H9 (cell line): Measurements from ENCODE around the gene FADS3. TPM values are rescaled to one million over a fixed set of nuclear protein-coding genes. Genes with fewer than 3 reads are reported as not detected.

Source experiments
- DNase-seq: peaks from one replicate; pipeline ENCODE4 v3.0.0-alpha.2; 2017
- H2AFZ ChIP-seq: one replicate; pipeline ENCODE4 v1.6.1; 2013; ENCODE audit warnings: mild to moderate bottlenecking, low read length, control low read depth, moderate library complexity
- H2AK5ac ChIP-seq: 2 replicates; pipeline ENCODE4 v1.6.1; 2013; ENCODE audit warnings: low read length, control low read depth, mixed read lengths; ENCODE audit not compliant: insufficient read length
- H2BK120ac ChIP-seq: one replicate; pipeline ENCODE4 v1.6.1; 2013; ENCODE audit warnings: low read depth, mild to moderate bottlenecking, low read length, control low read depth, inconsistent platforms; ENCODE audit not compliant: poor library complexity, severe bottlenecking
- H2BK12ac ChIP-seq: 2 replicates; pipeline ENCODE4 v1.6.1; 2013; ENCODE audit warnings: low read length, control low read depth, mixed read lengths, low read depth; ENCODE audit not compliant: insufficient read length
- H2BK15ac ChIP-seq: 2 replicates; pipeline ENCODE4 v1.6.1; 2013; ENCODE audit warnings: low read depth, low read length, control low read depth
- H2BK20ac ChIP-seq: one replicate; pipeline ENCODE4 v1.6.1; 2013; ENCODE audit warnings: low read depth, mild to moderate bottlenecking, low read length, control low read depth, inconsistent platforms; ENCODE audit not compliant: poor library complexity, severe bottlenecking
- H2BK5ac ChIP-seq: 2 replicates; pipeline ENCODE4 v1.6.1; 2013; ENCODE audit warnings: low read length, control low read depth, mixed read lengths; ENCODE audit not compliant: insufficient read length
- H3K14ac ChIP-seq: 2 replicates; pipeline ENCODE4 v1.6.1; 2013; ENCODE audit warnings: low read length, control low read depth; ENCODE audit not compliant: insufficient read depth
- H3K18ac ChIP-seq: 2 replicates; pipeline ENCODE4 v1.6.1; 2013; ENCODE audit warnings: low read depth, mild to moderate bottlenecking, mixed read lengths, low read length, control low read depth; ENCODE audit not compliant: insufficient read length
- H3K23ac ChIP-seq: 2 replicates; pipeline ENCODE4 v1.6.1; 2013; ENCODE audit warnings: low read length, control low read depth, mixed read lengths, low read depth; ENCODE audit not compliant: insufficient read length
- H3K23me2 ChIP-seq: 2 replicates; pipeline ENCODE4 v1.6.1; 2013; ENCODE audit warnings: low read depth, mild to moderate bottlenecking, mixed read lengths, low read length, control low read depth; ENCODE audit not compliant: insufficient read length, poor library complexity, severe bottlenecking
- H3K27ac ChIP-seq: 2 replicates; pipeline ENCODE4 v1.5.1; 2013; ENCODE audit warnings: low read length, control low read depth, mixed read lengths, low read depth; ENCODE audit not compliant: insufficient read length
- H3K27me3 ChIP-seq: 2 replicates; pipeline ENCODE4 v1.6.1; 2013; ENCODE audit warnings: low read length, control low read depth, inconsistent platforms; ENCODE audit not compliant: insufficient read depth
- H3K4ac ChIP-seq: 2 replicates; pipeline ENCODE4 v1.6.1; 2013; ENCODE audit warnings: low read depth, mild to moderate bottlenecking, control low read depth, inconsistent platforms, low read length, moderate library complexity
- H3K4me1 ChIP-seq: 2 replicates; pipeline ENCODE4 v1.6.1; 2013; ENCODE audit warnings: low read length, control low read depth, inconsistent platforms; ENCODE audit not compliant: insufficient read depth
- H3K4me2 ChIP-seq: 2 replicates; pipeline ENCODE4 v1.6.1; 2013; ENCODE audit warnings: low read length, control low read depth, mixed read lengths; ENCODE audit not compliant: insufficient read length, insufficient read depth
- H3K56ac ChIP-seq: 2 replicates; pipeline ENCODE4 v1.6.1; 2013; ENCODE audit warnings: low read depth, mild to moderate bottlenecking, mixed read lengths, low read length, control low read depth; ENCODE audit not compliant: insufficient read length
- H3K79me1 ChIP-seq: 2 replicates; pipeline ENCODE4 v1.6.1; 2013; ENCODE audit warnings: low read depth, mild to moderate bottlenecking, moderate library complexity, low read length, control low read depth, inconsistent platforms; ENCODE audit not compliant: insufficient read depth, poor library complexity, severe bottlenecking
- H3K79me2 ChIP-seq: 2 replicates; pipeline ENCODE4 v1.6.1; 2013; ENCODE audit warnings: low read length, control low read depth, inconsistent platforms; ENCODE audit not compliant: insufficient read depth
- H3K9ac ChIP-seq: 2 replicates; pipeline ENCODE4 v1.6.1; 2013; ENCODE audit warnings: low read length, control low read depth, mixed read lengths; ENCODE audit not compliant: insufficient read length; ENCODE audit errors: extremely low read depth
- H3K9me3 ChIP-seq: one replicate; pipeline ENCODE4 v1.6.1; 2013; ENCODE audit warnings: low read depth, low read length, inconsistent platforms; ENCODE audit not compliant: control insufficient read depth
- H3T11ph ChIP-seq: one replicate; pipeline ENCODE4 v1.6.1; 2013; ENCODE audit warnings: mild to moderate bottlenecking, low read length, control low read depth, inconsistent platforms
- H4K20me1 ChIP-seq: one replicate; pipeline ENCODE4 v1.6.1; 2013; ENCODE audit not compliant: control insufficient read depth, insufficient read length, insufficient read depth
- H4K5ac ChIP-seq: 2 replicates; pipeline ENCODE4 v1.6.1; 2013; ENCODE audit warnings: low read depth, mild to moderate bottlenecking, mixed read lengths, low read length, control low read depth; ENCODE audit not compliant: insufficient read length
- H4K8ac ChIP-seq: replicated peaks from 2 replicates; pipeline ENCODE4 v1.6.1; 2013; ENCODE audit warnings: low read length, control low read depth, mixed read lengths, low read depth; ENCODE audit not compliant: insufficient read length
- H4K91ac ChIP-seq: 2 replicates; pipeline ENCODE4 v1.6.1; 2013; ENCODE audit warnings: low read depth, mild to moderate bottlenecking, moderate library complexity, mixed read lengths, low read length, control low read depth; ENCODE audit not compliant: insufficient read length
- H3K27ac Mint-ChIP-seq, 3 experiments: 2 replicates in 2 of 3; 3 replicates in 1 of 3; pipeline ENCODE4 v1.8.0; 2020 to 2021; ENCODE audit warnings: mixed read lengths in 3 of 3, mild to moderate bottlenecking in 1 of 3, moderate library complexity in 1 of 3
- H3K27me3 Mint-ChIP-seq: 2 replicates; pipeline ENCODE4 v1.8.0; 2021; ENCODE audit warnings: low read depth, mild to moderate bottlenecking, moderate library complexity, mixed read lengths
- H3K36me3 Mint-ChIP-seq, 3 experiments: 2 replicates in 2 of 3; 3 replicates in 1 of 3; pipeline ENCODE4 v1.8.0; 2020 to 2021; ENCODE audit warnings: low read depth in 3 of 3, mixed read lengths in 3 of 3; ENCODE audit not compliant: insufficient read depth in 1 of 3
- H3K4me1 Mint-ChIP-seq, 2 experiments: 2 replicates each; pipeline ENCODE4 v1.8.0; 2020; ENCODE audit warnings: mixed read lengths in 2 of 2
- H3K4me3 Mint-ChIP-seq, 2 experiments: 2 replicates in 1 of 2; 3 replicates in 1 of 2; pipeline ENCODE4 v1.8.0; 2020 to 2021; ENCODE audit warnings: mild to moderate bottlenecking in 2 of 2, mixed read lengths in 2 of 2, moderate library complexity in 1 of 2
- H3K9me3 Mint-ChIP-seq, 2 experiments: 2 replicates in 1 of 2; 3 replicates in 1 of 2; pipeline ENCODE4 v1.8.0; 2020; ENCODE audit warnings: mild to moderate bottlenecking in 2 of 2, mixed read lengths in 2 of 2, moderate library complexity in 1 of 2
- CTCF ChIP-seq: fragments of 200-600 bp; sonication (generic); conservative IDR thresholded peaks from 3 replicates; pipeline ENCODE4 v1.8.0; 2021; ENCODE audit warnings: antibody characterized with exemption, mild to moderate bottlenecking
- WGBS: extraction: QIAGEN DNeasy Blood & Tissue Kit; methylation state at CpG from one replicate; pipeline ENCODE4 v1.1.7; 2013; ENCODE audit warnings: missing lambda C conversion rate, low lambda C conversion rate, mixed read lengths; ENCODE audit not compliant: insufficient read length; ENCODE audit errors: extremely low coverage; 5-methylcytosine and 5-hydroxymethylcytosine counted together
- total RNA-seq: library from RNA; stranded (reverse); gene quantifications from 2 replicates; pipeline ENCODE4 v1.2.1, GENCODE V29; 2021

Gene FADS3
- total RNA-seq, 1 experiment from 2014 or later: 34.9 TPM

- Histone ChIP-seq H2BK12ac (no peak within 1 kb of the TSS), H4K20me1 (no peaks in the 10 kb centered on the region), H3K56ac (no peak within 1 kb of the TSS), H4K8ac (no peak within 1 kb of the TSS), H3K4ac (no peak within 1 kb of the TSS), H2BK120ac (no peak within 1 kb of the TSS), H3K14ac (peak within 1 kb of the TSS; percentile 76), H3K9me3 (no peaks in the 10 kb centered on the region), H2AFZ (no peak within 1 kb of the TSS), H2BK5ac (no peak within 1 kb of the TSS), H3K27ac (peak within 1 kb of the TSS; percentile 76), H3K23me2 (peaks cover 16% of the 10 kb centered on the region), H3K23ac (no peak within 1 kb of the TSS), H3K79me1 (peaks cover 2% of the 10 kb centered on the region), H3K79me2 (peaks cover 36% of the 10 kb centered on the region; the same call in 1 of the 2 replicates), H3K9ac (peak within 1 kb of the TSS; percentile 66), H3T11ph (no peak within 1 kb of the TSS), H4K5ac (no peak within 1 kb of the TSS), H2BK20ac (no peak within 1 kb of the TSS), H2BK15ac (no peak within 1 kb of the TSS), H3K4me2 (peak within 1 kb of the TSS; percentile 96), H3K4me1 (peaks cover 5% of the 10 kb centered on the region; the same call in 1 of the 2 replicates), H3K27me3 (no peaks in the 10 kb centered on the region), H3K18ac (peak within 1 kb of the TSS; percentile 83), H4K91ac (no peak within 1 kb of the TSS), H2AK5ac (no peak within 1 kb of the TSS)
- DNase-seq: peak; percentile 95
- TF ChIP-seq CTCF: 0 out of 3 replicates have a peak, but pooled peaks have one; percentile 17
- H3K27ac Mint-ChIP-seq: peak within 1 kb of the TSS; percentile 95 to 99 (median 98)
- H3K36me3 Mint-ChIP-seq: peaks cover 16 to 29% (median 28%) of the 10 kb centered on the region in 3 experiments; a peak in 6 of 7 replicates
- H3K9me3 Mint-ChIP-seq: no peaks in the 10 kb centered on the region
- H3K4me3 Mint-ChIP-seq: peak within 1 kb of the TSS; percentile 91 to 93
- no peaks in the 10 kb centered on the region for H3K27me3 Mint-ChIP-seq
- peaks cover 45 to 46% of the 10 kb centered on the region in 2 experiments for H3K4me1 Mint-ChIP-seq
- no CpG with 5 or more reads among the region's 83 CpGs for WGBS
Observed at GRCh38 chr11:61827571-61828378, 63.6 kb downstream of the FADS3 start, which contains the start of gene FADS2. FADS2 (plus strand) TSS chr11:61828300; CDS start chr11:61828391, 91 bp downstream.
